Stimulated activated memory B cell treated with anti-CD40 and anti-IgM and Interleukin-4, amounts not matched to agents 10 μg/mL and 1 μg/mL and 100 μg/mL, for 72 hours (primary cell): ENCODE measurements around the gene SYNRG.

Source experiments
- ATAC-seq: fragments of 150-1000 bp; cut with Tn5 transposase; 2 replicates; pipeline ENCODE4 v1.10.0; 2021
- H3K27ac Mint-ChIP-seq: one replicate; pipeline ENCODE4 v1.8.0; 2022; ENCODE audit warnings: mild to moderate bottlenecking, mixed read lengths
- H3K27me3 Mint-ChIP-seq: one replicate; pipeline ENCODE4 v1.8.0; 2022; ENCODE audit warnings: mixed read lengths
- H3K36me3 Mint-ChIP-seq: one replicate; pipeline ENCODE4 v1.8.0; 2022; ENCODE audit warnings: mixed read lengths
- H3K4me1 Mint-ChIP-seq: one replicate; pipeline ENCODE4 v1.8.0; 2022; ENCODE audit warnings: mixed read lengths
- H3K4me3 Mint-ChIP-seq: one replicate; pipeline ENCODE4 v1.8.0; 2022; ENCODE audit warnings: mild to moderate bottlenecking, moderate library complexity, mixed read lengths
- H3K9me3 Mint-ChIP-seq: one replicate; pipeline ENCODE4 v1.8.0; 2022; ENCODE audit warnings: mixed read lengths

SYNRG gene

GRCh38 chr17:37510056-37510455 is 99.2 kb downstream of the SYNRG start:
- peaks cover 8% of the 10 kb centered on the region for H3K4me1 Mint-ChIP-seq
- no peaks in the 10 kb centered on the region for H3K9me3 Mint-ChIP-seq
- no peaks in the 10 kb centered on the region for H3K27me3 Mint-ChIP-seq
- no peak overlapping the region for H3K27ac Mint-ChIP-seq
- H3K4me3 Mint-ChIP-seq, result no peak overlapping the region
- ATAC-seq, result no peak
- peaks cover 13% of the 10 kb centered on the region for H3K36me3 Mint-ChIP-seq

- Mint-ChIP-seq H3K27ac (no peak overlapping the region), H3K4me1 (peaks cover 8% of the 10 kb centered on the region), H3K27me3 (no peaks in the 10 kb centered on the region), H3K36me3 (peaks cover under 1% of the 10 kb centered on the region), H3K4me3 (no peak overlapping the region), H3K9me3 (no peaks in the 10 kb centered on the region)
- no peak for ATAC-seq
Measured at GRCh38 chr17:37507111-37507510, 102.1 kb downstream of the SYNRG start.

- peaks cover 8% of the 10 kb centered on the region for H3K4me1 Mint-ChIP-seq
Measured at GRCh38 chr17:37506678-37507077, 102.5 kb downstream of the SYNRG start.

DNA sequence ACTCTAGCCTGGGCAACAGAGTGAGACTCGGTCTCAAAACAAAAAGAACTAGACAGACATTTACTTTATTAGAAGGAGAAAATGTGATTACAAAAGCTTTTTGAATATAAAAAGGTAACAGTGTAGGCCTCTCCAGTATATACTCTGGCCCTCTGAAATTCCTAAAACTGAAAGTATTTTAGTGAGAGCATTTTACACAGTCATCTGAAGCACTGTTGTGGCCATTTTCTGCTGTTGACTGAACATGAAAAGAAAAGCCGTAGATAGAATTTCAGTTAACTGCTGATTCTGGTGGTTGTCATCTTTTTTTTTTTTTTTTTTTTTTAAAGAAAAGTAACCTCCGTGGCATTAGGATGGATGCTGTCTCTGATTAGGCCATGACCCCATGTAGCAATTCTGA is 103.9 kb downstream of the SYNRG start:
- no peaks in the 10 kb centered on the region for H3K36me3 Mint-ChIP-seq
- no peak overlapping the region for H3K4me3 Mint-ChIP-seq
- no peak overlapping the region for H3K27ac Mint-ChIP-seq
- no peaks in the 10 kb centered on the region for H3K27me3 Mint-ChIP-seq
- H3K4me1 Mint-ChIP-seq, result peaks cover 4% of the 10 kb centered on the region
- H3K9me3 Mint-ChIP-seq, result no peaks in the 10 kb centered on the region
- no peak for ATAC-seq

More at GRCh38 chr17:37506678-37507077, 102.5 kb downstream of the SYNRG start:
- no peak overlapping the region for H3K27ac Mint-ChIP-seq
- no peaks in the 10 kb centered on the region for H3K27me3 Mint-ChIP-seq
- ATAC-seq, result no peak
- H3K4me3 Mint-ChIP-seq, result no peak overlapping the region
- no peaks in the 10 kb centered on the region for H3K36me3 Mint-ChIP-seq
- H3K9me3 Mint-ChIP-seq, result no peaks in the 10 kb centered on the region

DNA sequence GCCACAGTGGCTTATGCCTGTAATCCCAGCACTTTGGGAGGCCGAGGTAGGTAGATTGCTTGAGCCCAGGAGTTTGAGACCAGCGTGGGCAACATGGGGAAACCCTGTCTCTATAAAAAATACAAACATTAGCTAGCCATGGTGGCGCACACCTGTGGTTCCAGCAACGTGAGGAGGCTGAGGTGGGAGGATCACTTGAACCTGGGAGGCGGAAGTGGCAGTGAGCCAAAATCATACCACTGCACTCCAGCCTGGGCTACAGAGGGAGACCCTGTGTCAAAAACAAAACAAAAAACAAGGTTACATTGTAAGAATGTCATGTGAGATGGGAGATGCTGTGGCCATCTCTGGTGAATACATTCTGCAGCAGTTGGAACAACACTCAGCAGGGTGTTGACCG is 106.1 kb downstream of the SYNRG start:
- Mint-ChIP-seq H3K9me3 (no peaks in the 10 kb centered on the region), H3K4me3 (no peak overlapping the region), H3K36me3 (no peaks in the 10 kb centered on the region), H3K27me3 (no peaks in the 10 kb centered on the region), H3K27ac (no peak overlapping the region), H3K4me1 (no peaks in the 10 kb centered on the region)
- ATAC-seq, result no peak

- ATAC-seq, result no peak
- Mint-ChIP-seq H3K36me3 (no peaks in the 10 kb centered on the region), H3K9me3 (no peaks in the 10 kb centered on the region), H3K27ac (no peak overlapping the region), H3K4me1 (no peaks in the 10 kb centered on the region), H3K4me3 (no peak overlapping the region), H3K27me3 (no peaks in the 10 kb centered on the region)
Measured at GRCh38 chr17:37502009-37502936, 106.9 kb downstream of the SYNRG start.

DNA sequence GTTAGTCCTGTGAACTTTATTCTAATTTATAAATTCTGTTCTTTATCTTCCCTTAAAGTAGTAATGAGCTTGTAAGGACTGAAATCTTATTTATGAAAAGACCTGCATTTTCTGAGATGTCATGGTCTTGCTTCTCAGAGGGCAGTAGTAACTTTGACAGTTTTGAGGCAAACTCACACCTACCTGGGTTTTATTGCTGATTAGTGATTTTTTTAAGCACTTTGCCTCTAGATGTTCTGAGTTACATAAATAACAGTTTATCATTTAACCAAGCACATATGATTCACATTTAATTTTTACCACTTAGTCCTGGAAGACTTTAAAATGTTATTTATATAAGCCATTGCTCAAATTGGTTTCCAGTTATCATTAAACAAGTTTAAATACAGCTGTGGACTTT is 108.8 kb downstream of the SYNRG start:
- H3K4me1 Mint-ChIP-seq, result no peaks in the 10 kb centered on the region
- no peaks in the 10 kb centered on the region for H3K9me3 Mint-ChIP-seq
- H3K36me3 Mint-ChIP-seq, result no peaks in the 10 kb centered on the region
- no peak overlapping the region for H3K27ac Mint-ChIP-seq
- no peak overlapping the region for H3K4me3 Mint-ChIP-seq
- no peaks in the 10 kb centered on the region for H3K27me3 Mint-ChIP-seq
- ATAC-seq, result no peak

- Mint-ChIP-seq H3K36me3 (no peaks in the 10 kb centered on the region), H3K4me1 (peaks cover 21% of the 10 kb centered on the region), H3K9me3 (no peaks in the 10 kb centered on the region), H3K4me3 (no peak overlapping the region), H3K27me3 (no peaks in the 10 kb centered on the region), H3K27ac (no peak overlapping the region)
- ATAC-seq, result no peak
Measured at GRCh38 chr17:37494971-37495370, 114.2 kb downstream of the SYNRG start.

GRCh38 chr17:37494401-37494831 is 114.8 kb downstream of the SYNRG start:
- Mint-ChIP-seq H3K36me3 (no peaks in the 10 kb centered on the region), H3K9me3 (no peaks in the 10 kb centered on the region), H3K27ac (no peak overlapping the region), H3K27me3 (no peaks in the 10 kb centered on the region), H3K4me3 (no peak overlapping the region), H3K4me1 (peaks cover 21% of the 10 kb centered on the region)
- no peak for ATAC-seq

DNA sequence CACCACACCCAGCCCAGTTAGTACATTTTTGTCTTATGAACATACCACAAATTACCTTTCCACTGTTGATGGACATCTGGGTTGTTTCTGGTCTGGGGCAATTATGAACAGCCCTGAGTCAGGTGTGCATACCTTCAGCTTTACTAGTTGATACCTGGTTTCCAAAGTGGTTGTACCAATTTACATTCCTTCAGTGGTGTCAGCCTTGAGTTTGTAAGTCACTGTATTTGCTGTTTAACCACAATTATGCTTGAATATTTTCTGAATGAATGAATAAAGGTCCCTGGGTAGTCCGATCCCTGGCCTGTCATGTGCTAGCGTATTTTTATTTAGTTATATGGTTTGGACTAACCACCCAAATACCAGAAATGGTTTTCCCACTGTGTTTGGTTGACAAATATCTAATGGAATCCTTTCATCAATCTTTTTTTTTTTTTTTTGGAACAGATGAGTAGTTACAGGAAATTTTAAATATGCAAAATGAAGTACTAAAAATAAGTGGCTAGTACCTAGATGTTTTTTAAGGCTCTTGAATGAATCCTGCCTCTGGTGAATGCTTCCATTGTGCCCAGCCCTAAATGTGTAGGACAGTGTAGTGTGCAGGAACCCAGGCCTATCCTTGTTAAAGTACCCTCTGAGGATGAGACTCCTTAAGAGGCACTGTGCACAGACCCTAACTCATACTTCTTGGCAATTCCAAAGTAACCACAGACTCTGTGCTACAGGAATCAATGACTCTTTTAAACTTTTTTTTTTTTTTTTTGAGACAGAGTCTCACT is 115.8 kb downstream of the SYNRG start:
- Mint-ChIP-seq H3K27me3 (no peaks in the 10 kb centered on the region), H3K4me3 (no peak overlapping the region), H3K36me3 (no peaks in the 10 kb centered on the region), H3K27ac (no peak overlapping the region), H3K4me1 (peaks cover 21% of the 10 kb centered on the region), H3K9me3 (no peaks in the 10 kb centered on the region)
- ATAC-seq, result no peak

DNA sequence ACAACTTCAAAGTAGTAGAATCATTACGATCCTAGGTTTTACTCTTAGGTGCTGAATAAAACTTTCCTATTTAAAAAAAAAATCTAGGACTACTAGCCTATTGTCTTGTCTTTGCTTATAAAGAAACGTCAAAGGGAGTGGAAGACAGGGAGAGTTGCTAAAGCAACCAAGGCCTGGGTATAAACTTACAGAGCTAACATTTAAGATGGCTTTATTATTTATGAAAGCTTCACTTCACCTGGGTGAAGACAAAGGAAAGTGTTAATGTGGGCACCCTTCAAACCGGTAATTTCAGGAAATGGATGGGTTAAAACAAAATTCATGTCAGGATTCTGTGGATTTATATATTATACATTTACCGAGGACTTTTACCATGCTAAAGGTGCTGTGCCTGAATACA is 117.1 kb downstream of the SYNRG start:
- no peak overlapping the region for H3K4me3 Mint-ChIP-seq
- H3K27me3 Mint-ChIP-seq, result no peaks in the 10 kb centered on the region
- no peaks in the 10 kb centered on the region for H3K9me3 Mint-ChIP-seq
- H3K27ac Mint-ChIP-seq, result no peak overlapping the region
- H3K4me1 Mint-ChIP-seq, result peaks cover 21% of the 10 kb centered on the region
- no peak for ATAC-seq
- H3K36me3 Mint-ChIP-seq, result no peaks in the 10 kb centered on the region

DNA sequence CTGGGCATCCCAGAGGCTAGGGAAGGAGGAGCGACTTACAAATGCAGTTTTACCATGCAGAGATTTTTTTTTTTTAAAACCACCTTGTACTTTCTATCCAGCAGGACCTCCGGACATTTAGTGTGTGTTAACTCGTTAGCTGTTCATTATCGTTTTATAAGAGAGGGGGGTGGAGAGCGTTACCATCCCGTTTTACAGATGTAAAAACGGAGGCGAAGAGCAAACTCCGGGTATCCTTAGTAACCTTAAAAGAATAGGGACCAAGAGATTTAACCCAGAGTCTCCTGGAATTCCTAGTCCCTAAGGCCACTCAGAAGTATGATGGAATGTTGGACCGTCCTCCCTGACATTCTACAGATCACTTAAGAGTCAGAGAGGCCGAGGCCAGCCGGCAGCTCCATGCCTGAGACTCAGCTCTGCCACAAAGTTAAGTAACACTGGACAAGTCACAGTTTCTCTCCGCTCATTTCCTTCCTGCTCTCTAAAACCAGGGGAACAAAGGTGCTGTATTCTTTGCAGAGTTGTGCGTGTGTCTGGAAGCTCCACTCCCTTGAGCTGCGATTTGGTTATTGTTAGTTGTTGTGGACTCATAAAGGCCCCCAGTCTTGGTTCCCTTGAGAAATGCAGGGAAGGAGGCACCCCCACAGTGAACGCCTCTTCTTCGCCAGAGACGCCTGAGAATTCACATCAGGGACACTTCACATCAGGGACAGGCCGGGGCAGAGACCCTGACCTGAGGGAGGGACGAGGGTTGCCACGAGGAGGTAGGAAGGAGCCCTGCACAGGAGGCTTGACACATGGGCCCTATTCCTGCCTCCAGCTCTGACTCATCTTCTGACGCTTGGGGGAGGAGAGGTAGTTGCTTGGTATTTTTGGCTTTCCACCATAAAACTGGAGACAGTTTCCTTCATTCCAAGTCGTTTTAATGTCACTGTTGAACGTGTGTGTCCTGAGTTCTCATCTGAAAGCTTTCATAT is 118.3 kb downstream of the SYNRG start:
- H3K4me3 Mint-ChIP-seq, result peak overlapping the region; percentile 95
- H3K36me3 Mint-ChIP-seq, result no peaks in the 10 kb centered on the region
- H3K27ac Mint-ChIP-seq, result peak overlapping the region; percentile 83
- H3K9me3 Mint-ChIP-seq, result no peaks in the 10 kb centered on the region
- peaks cover 21% of the 10 kb centered on the region for H3K4me1 Mint-ChIP-seq
- ATAC-seq, result no peak
- no peaks in the 10 kb centered on the region for H3K27me3 Mint-ChIP-seq

DNA sequence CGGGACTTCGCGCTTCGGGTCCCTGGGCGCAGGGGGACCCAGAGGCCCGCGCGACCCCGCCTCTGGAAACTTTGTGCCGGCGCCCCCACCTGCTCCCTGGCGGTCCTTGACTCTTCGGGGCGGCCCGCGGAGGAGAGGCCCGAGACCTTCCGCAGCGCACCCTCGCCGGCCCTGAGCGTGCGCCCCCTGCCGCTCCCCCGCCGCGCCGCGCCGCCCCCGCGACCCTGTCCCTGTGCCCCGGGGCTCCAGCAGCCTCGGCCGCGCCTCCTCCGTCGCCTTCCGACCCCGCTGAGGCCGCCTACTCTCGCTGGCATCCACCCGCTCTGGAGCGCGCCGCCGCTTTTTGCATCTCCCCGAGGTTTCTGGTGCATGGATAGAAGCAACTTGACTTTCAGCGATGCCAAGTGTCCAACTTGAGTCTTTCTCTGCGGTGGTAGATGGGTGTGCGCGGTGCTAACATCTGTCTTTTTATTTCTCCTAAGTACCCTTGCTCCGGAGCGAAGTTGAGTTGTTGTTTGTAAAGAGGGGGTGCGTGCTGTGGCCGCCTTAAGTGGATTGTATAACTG is 119.1 kb downstream of the SYNRG start:
- Mint-ChIP-seq H3K27me3 (no peaks in the 10 kb centered on the region), H3K27ac (peak overlapping the region; percentile 83), H3K4me3 (peak overlapping the region; percentile 95), H3K4me1 (peaks cover 21% of the 10 kb centered on the region), H3K9me3 (no peaks in the 10 kb centered on the region), H3K36me3 (no peaks in the 10 kb centered on the region)
- ATAC-seq, result peak; percentile 82

GRCh38 chr17:37489197-37490001 is 119.8 kb downstream of the SYNRG start, which contains the start of gene DUSP14:
Gene DUSP14, plus strand, starts transcription at chr17:37489891. Its CDS starts 22,382 bp downstream, at chr17:37512273.
- H3K27me3 Mint-ChIP-seq, result no peaks in the 10 kb centered on the region
- peak within 1 kb of the TSS; percentile 95 for H3K4me3 Mint-ChIP-seq
- H3K36me3 Mint-ChIP-seq, result no peaks in the 10 kb centered on the region
- H3K4me1 Mint-ChIP-seq, result peaks cover 21% of the 10 kb centered on the region
- no peaks in the 10 kb centered on the region for H3K9me3 Mint-ChIP-seq
- peak; percentile 93 for ATAC-seq
- H3K27ac Mint-ChIP-seq, result peak within 1 kb of the TSS; percentile 83
